K562 (cell line): ENCODE results near the gene CST5. TPM values are rescaled to one million over a fixed set of nuclear protein-coding genes. Genes with fewer than 3 reads are reported as not detected.
"Not testable (repeated sequence)": the region's sequence is repeated elsewhere in the genome, so short reads cannot be mapped to it uniquely, and the experiment has no call there.

Source experiments
- ATAC-seq: fragments of 200-7000 bp; cut with Tn5 transposase; 3 replicates; pipeline ENCODE4 v1.9.1; 2020; ENCODE audit warnings: moderate library complexity
- BruUV-seq: library from RNA; stranded (reverse); fragments of 400-500 nt; replicated peaks from 2 replicates; lab custom pipeline; 2021; lab: Mats Ljungman, UMichigan
- CTCF ChIA-PET: fragments of 300-600 bp; formaldehyde crosslinking; extraction: SDS; loops from one replicate; lab custom pipeline; 2021; ENCODE audit warnings: low intra/inter-chr PET ratio; lab: Yijun Ruan, JAX
- POLR2A ChIA-PET: fragments of 300-600, 350-650 bp; sonication (Branson Sonifier 250); formaldehyde crosslinking; extraction: SDS; loops from one replicate; lab custom pipeline; 2021; ENCODE audit warnings: antibody characterized with exemption, inconsistent platforms; lab: Yijun Ruan, JAX
- DNase-seq, 4 experiments: peaks; one replicate each; pipeline versions ENCODE4 v3.0.0 to v3.0.0-alpha.2; 2011 to 2018; ENCODE audit warnings: low spot score in 3 of 4, mixed read lengths in 3 of 4; ENCODE audit errors: extremely low read depth in 1 of 4
- FAIRE-seq: peaks from 2 replicates; lab custom pipeline; 2011; peaks lifted over from hg19 to GRCh38; lab: Jason Lieb, UNC
- H2AFZ ChIP-seq: 2 replicates; pipeline ENCODE4 v1.6.0; 2011; ENCODE audit warnings: low read depth, low read length, control low read depth, inconsistent platforms
- H3K27ac ChIP-seq: fragments of 200-600 bp; 3 replicates; pipeline ENCODE4 v1.8.0; 2011; ENCODE audit warnings: low read depth, mild to moderate bottlenecking, control low read depth, inconsistent platforms, low read length, moderate library complexity, mixed read lengths; ENCODE audit errors: extremely low read depth
- H3K27me3 ChIP-seq, 2 experiments: fragments of 300-600 bp in 1 of 2; 2 replicates in 1 of 2; 3 replicates in 1 of 2; pipeline versions ENCODE4 v1.6.0 to v1.8.0; 2011; ENCODE audit warnings: inconsistent platforms in 2 of 2, low read length in 2 of 2, mild to moderate bottlenecking in 1 of 2, mixed read lengths in 1 of 2, moderate library complexity in 1 of 2; ENCODE audit not compliant: control insufficient read depth in 2 of 2, insufficient read depth in 2 of 2
- H3K36me3 ChIP-seq: fragments of 300-600 bp; 3 replicates; pipeline ENCODE4 v1.8.0; 2011; ENCODE audit warnings: mild to moderate bottlenecking, low read length, inconsistent platforms; ENCODE audit not compliant: control insufficient read depth, insufficient read depth
- H3K4me1 ChIP-seq, 2 experiments: fragments of 200-600 bp in 1 of 2; replicated peaks in 1 of 2; 2 replicates in 1 of 2; 3 replicates in 1 of 2; pipeline versions ENCODE4 v1.5.1 to v1.8.0; 2011; ENCODE audit warnings: inconsistent platforms in 2 of 2, low read length in 2 of 2, mild to moderate bottlenecking in 1 of 2, mixed read lengths in 1 of 2, moderate library complexity in 1 of 2; ENCODE audit not compliant: control insufficient read depth in 2 of 2, insufficient read depth in 2 of 2
- H3K4me2 ChIP-seq: 2 replicates; pipeline ENCODE4 v1.6.1; 2011; ENCODE audit warnings: low read length, control low read depth, inconsistent platforms, mixed read lengths; ENCODE audit not compliant: insufficient read depth
- H3K4me3 ChIP-seq: fragments of 200-600 bp; sonication (generic), shearing (Covaris generic); 2 replicates; pipeline ENCODE4 v1.5.1; 2016; ENCODE audit warnings: control low read depth, inconsistent platforms
- H3K79me2 ChIP-seq: fragments of 200-600 bp; 3 replicates; pipeline ENCODE4 v1.8.0; 2011; ENCODE audit warnings: low read length, inconsistent platforms; ENCODE audit not compliant: control insufficient read depth, insufficient read depth
- H3K9ac ChIP-seq, 2 experiments: 2 replicates each; pipeline versions ENCODE4 v1.6.0 to v1.6.1; 2011; ENCODE audit warnings: low read depth in 2 of 2, low read length in 2 of 2, control low read depth in 1 of 2, inconsistent platforms in 1 of 2, mild to moderate bottlenecking in 1 of 2, mixed read lengths in 1 of 2; ENCODE audit not compliant: insufficient read depth in 1 of 2
- H3K9me1 ChIP-seq: one replicate; pipeline ENCODE4 v1.6.0; 2011; ENCODE audit warnings: inconsistent platforms, mild to moderate bottlenecking, low read length, moderate library complexity; ENCODE audit not compliant: control insufficient read depth, insufficient read depth
- H3K9me3 ChIP-seq: replicated peaks from 2 replicates; pipeline ENCODE4 v1.5.1; 2011; ENCODE audit warnings: low read depth, low read length, inconsistent platforms; ENCODE audit not compliant: control insufficient read depth, insufficient read depth
- H4K20me1 ChIP-seq: replicated peaks from 2 replicates; pipeline ENCODE4 v1.6.1; 2011; ENCODE audit warnings: low read length, inconsistent platforms, mixed read lengths; ENCODE audit not compliant: control insufficient read depth, insufficient read depth
- HMG20B ChIP-seq: fragments of 250-450 bp; sonication (Bioruptor Pico); IDR thresholded peaks from 2 replicates; pipeline ENCODE4 v1.5.0; 2021; ENCODE audit warnings: mild to moderate bottlenecking
- MECOM ChIP-seq: fragments of 250-450 bp; sonication (Bioruptor Pico); IDR thresholded peaks from 2 replicates; pipeline ENCODE4 v1.8.0; 2022; ENCODE audit warnings: inconsistent platforms
- SMARCA5 ChIP-seq: fragments of 450-650 bp; IDR thresholded peaks from 2 replicates; pipeline ENCODE4 v1.6.1; 2016
- SMARCB1 ChIP-seq: IDR thresholded peaks from 2 replicates; pipeline ENCODE4 v1.6.1; 2011; ENCODE audit warnings: improper control_type of control experiment, low read depth; ENCODE audit not compliant: insufficient read length
- WGBS: fragments of 100-300 bp; shearing (Covaris generic); methylation state at CpG from one replicate; pipeline ENCODE4 v1.1.6; 2016; ENCODE audit warnings: low coverage, mixed read lengths; ENCODE audit not compliant: insufficient coverage; ENCODE audit errors: missing lambda C conversion rate; 5-methylcytosine and 5-hydroxymethylcytosine counted together
- in situ Hi-C: fragments of 300-500 bp; cut with MboI; formaldehyde crosslinking; loops from 4 replicates; pipeline ENCODE4 v1.15.0; 2018; ENCODE audit warnings: inconsistent platforms, mixed read lengths
- intact Hi-C: fragments of 100-400 bp; cut with micrococcal nuclease; formaldehyde crosslinking; loops from 2 replicates; pipeline ENCODE4 v1.14.2; 2022
- polyA plus RNA-seq, 8 experiments: library from polyadenylated mRNA; depleted of rRNA in 4 of 8; stranded (reverse) in 5 of 8; unstranded in 3 of 8; fragments of >200 nt; fragmentation: Nextera tagmentation in 2 of 8; fragmentation: Illumina TruSeq in 1 of 8; extraction: Ambion mirVana in 2 of 8; extraction: Trizol in 1 of 8; gene quantifications; 2 replicates each; pipeline versions ENCODE4 v1.2.1 to v1.2.3, GENCODE V29; 2011 to 2014; ENCODE audit warnings: inconsistent platforms in 1 of 8, missing spikeins in 1 of 8
- total RNA-seq, 7 experiments: library from RNA; depleted of rRNA in 6 of 7; stranded (reverse); fragments of >200 nt in 6 of 7; fragmentation: Illumina TruSeq in 2 of 7; extraction: Trizol in 2 of 7; gene quantifications; 2 replicates each; pipeline versions ENCODE4 v1.2.1 to v1.2.3, GENCODE V29; 2011 to 2021; ENCODE audit warnings: low replicate concordance in 1 of 7

The CST5 gene
- total and polyA plus RNA-seq, 9 of the 15 experiments (the other 6 are each of a cell fraction or from before 2014, with no cell fraction given), result not detected

DNA sequence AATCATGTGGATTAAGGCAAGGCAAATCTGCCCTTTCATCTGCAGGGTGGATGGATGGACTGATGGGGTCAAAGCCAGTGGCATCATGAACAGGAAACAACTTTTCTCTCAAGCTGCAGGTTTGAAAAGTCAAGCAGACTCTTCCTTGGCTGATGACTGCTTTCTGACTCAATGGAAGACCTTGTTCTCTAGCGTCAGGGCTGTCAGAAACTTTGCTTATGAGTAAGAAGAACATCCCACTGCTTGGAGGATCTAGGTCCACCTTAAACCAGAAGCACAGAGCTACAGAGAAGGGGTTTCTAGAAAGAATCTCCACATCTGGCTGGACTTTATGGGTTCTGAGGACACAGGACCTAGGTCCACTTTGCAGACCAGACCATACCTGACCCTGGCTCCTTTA, 36.3 kb upstream of the CST5 start:
- TF ChIP-seq SMARCB1, result no peak
- TF ChIP-seq SMARCA5, result no peak
- TF ChIP-seq MECOM, result no peak
- TF ChIP-seq HMG20B (CRISPR knock-in tag), result no peak
- Histone ChIP-seq H3K79me2 (no peaks in the 10 kb centered on the region), H4K20me1 (no peaks in the 10 kb centered on the region), H3K36me3 (no peaks in the 10 kb centered on the region), H3K4me2 (no peak overlapping the region), H3K9ac (no peak overlapping the region), H3K4me1 (no peaks in the 10 kb centered on the region), H3K27me3 (no peaks in the 10 kb centered on the region), H3K27ac (no peak overlapping the region), H3K4me3 (no peak overlapping the region), H3K9me3 (no peaks in the 10 kb centered on the region), H2AFZ (no peak overlapping the region), H3K9me1 (no peaks in the 10 kb centered on the region)
- BruUV-seq, result no TSS peak
- in situ Hi-C loops (no loop called here), intact Hi-C loops (no loop called here)
- no peak for ATAC-seq
- 0% methylated on average over 1 of the region's 1 CpG for WGBS
- POLR2A ChIA-PET, result no interaction called here
- no peak for DNase-seq
- FAIRE-seq, result no peak
- CTCF ChIA-PET, result no interaction called here

DNA sequence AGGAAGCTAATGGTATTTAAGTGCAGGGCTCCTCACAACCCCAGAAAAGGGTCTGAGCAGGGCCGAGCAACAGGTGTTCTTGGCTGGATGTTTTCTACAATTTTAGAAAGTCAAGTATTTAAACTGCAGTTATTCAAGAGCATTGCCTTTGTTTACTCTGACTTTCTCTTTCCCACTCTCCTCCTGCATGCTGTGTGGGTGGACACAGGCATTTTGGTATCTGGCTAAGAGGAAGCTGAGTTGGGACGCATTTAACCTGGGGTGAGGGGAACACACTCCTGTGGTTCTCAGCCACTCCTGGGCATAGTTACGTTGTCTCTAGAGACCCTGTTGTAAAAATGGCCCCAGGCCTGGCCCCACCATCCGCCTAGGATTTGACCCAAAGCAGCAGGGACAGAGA, 34.9 kb upstream of the CST5 start:
- intact Hi-C loops, POLR2A ChIA-PET, BruUV-seq, H3K9me3 ChIP-seq, H3K4me3 ChIP-seq, H3K27ac ChIP-seq, H2AFZ ChIP-seq, H4K20me1 ChIP-seq, FAIRE-seq, H3K79me2 ChIP-seq, H3K9me1 ChIP-seq, H3K4me1 ChIP-seq, H3K9ac ChIP-seq, H3K36me3 ChIP-seq, in situ Hi-C loops, CTCF ChIA-PET, ATAC-seq, H3K27me3 ChIP-seq, DNase-seq, H3K4me2 ChIP-seq: not testable (repeated sequence)
- 0% methylated on average over 1 of the region's 4 CpGs for WGBS
